Choroid plexus epithelial cell (primary cell): ENCODE measurements around the gene NFKB1.

Experiments used
- DNase-seq: peaks from one replicate; pipeline ENCODE4 v3.0.0-alpha.2; 2010; ENCODE audit warnings: low read depth
- H3K4me3 ChIP-seq: 2 replicates; pipeline ENCODE4 v1.5.1; 2011; ENCODE audit warnings: low read depth, mild to moderate bottlenecking, control low read depth, low read length, moderate library complexity
- CTCF ChIP-seq: conservative IDR thresholded peaks from 2 replicates; pipeline ENCODE4 v1.5.1; 2011; ENCODE audit warnings: low read depth, mild to moderate bottlenecking, control low read depth, inconsistent platforms, low read length, moderate library complexity

The NFKB1 gene

GRCh38 chr4:102641793-102642192, 140.6 kb downstream of the NFKB1 start:
- no peak for TF ChIP-seq CTCF
- H3K4me3 ChIP-seq: no peak overlapping the region
- DNase-seq: no peak

- DNase-seq: peak; percentile 34
- H3K4me3 ChIP-seq: no peak overlapping the region
- TF ChIP-seq CTCF: no peak
Observed at GRCh38 chr4:102642631-102643298, 141.6 kb downstream of the NFKB1 start.

GRCh38 chr4:102647117-102647516, 146.0 kb downstream of the NFKB1 start:
- no peak for DNase-seq
- no peak overlapping the region for H3K4me3 ChIP-seq
- TF ChIP-seq CTCF: no peak

GRCh38 chr4:102657206-102657605, 156.0 kb downstream of the NFKB1 start:
- TF ChIP-seq CTCF: no peak
- no peak overlapping the region for H3K4me3 ChIP-seq
- DNase-seq: no peak

GRCh38 chr4:102663073-102663472, 161.9 kb downstream of the NFKB1 start:
- DNase-seq: peak; percentile 73
- TF ChIP-seq CTCF: no peak
- no peak overlapping the region for H3K4me3 ChIP-seq

- no peak for TF ChIP-seq CTCF
- no peak overlapping the region for H3K4me3 ChIP-seq
- no peak for DNase-seq
Observed at GRCh38 chr4:102665527-102665926, 164.4 kb downstream of the NFKB1 start.
